WTC11 (cell line): ENCODE results near the gene KIR3DL2. TPM values are rescaled to one million over a fixed set of nuclear protein-coding genes. Genes with fewer than 3 reads are reported as not detected.
"Not testable (repeated sequence)": the region's sequence is repeated elsewhere in the genome, so short reads cannot be mapped to it uniquely, and the experiment has no call there.

Experiments
- ATAC-seq: fragments of 200-7000 bp; cut with Tn5 transposase; 2 replicates; pipeline ENCODE4 v1.10.0; 2021; ENCODE audit warnings: mild to moderate bottlenecking, moderate library complexity
- CTCF ChIA-PET: fragments of 300-600 bp; sonication (Branson Sonifier 250); formaldehyde crosslinking; loops from one replicate; lab custom pipeline; 2021; ENCODE audit warnings: antibody characterized with exemption; lab: Charles Lee
- POLR2A ChIA-PET: fragments of 350-600 bp; sonication (Branson Sonifier 250); formaldehyde crosslinking; loops from one replicate; lab custom pipeline; 2021; ENCODE audit warnings: antibody characterized with exemption; lab: Charles Lee
- DNase-seq: peaks from one replicate; pipeline ENCODE4 v3.0.0; 2021; ENCODE audit warnings: low spot score
- H3K27ac Mint-ChIP-seq: 2 replicates; pipeline ENCODE4 v1.8.0; 2021; ENCODE audit warnings: mixed read lengths
- H3K27me3 Mint-ChIP-seq: 2 replicates; pipeline ENCODE4 v1.8.0; 2021; ENCODE audit warnings: low read depth, mild to moderate bottlenecking, moderate library complexity, mixed read lengths
- H3K36me3 Mint-ChIP-seq: 2 replicates; pipeline ENCODE4 v1.8.0; 2021; ENCODE audit warnings: mixed read lengths
- H3K4me1 Mint-ChIP-seq: 2 replicates; pipeline ENCODE4 v1.8.0; 2022; ENCODE audit warnings: mixed read lengths
- H3K4me3 Mint-ChIP-seq: 2 replicates; pipeline ENCODE4 v1.8.0; 2021; ENCODE audit warnings: mild to moderate bottlenecking, moderate library complexity, mixed read lengths
- H3K9me3 Mint-ChIP-seq: 2 replicates; pipeline ENCODE4 v1.8.0; 2021; ENCODE audit warnings: mixed read lengths
- ATF1 ChIP-seq: sonication (generic); formaldehyde crosslinking; IDR thresholded peaks from 2 replicates; pipeline ENCODE4 v1.8.1; 2023; ENCODE audit warnings: mild to moderate bottlenecking, moderate library complexity, missing genetic modification reagents
- ESRRA ChIP-seq: sonication (generic); formaldehyde crosslinking; IDR thresholded peaks from 2 replicates; pipeline ENCODE4 v1.8.1; 2022; ENCODE audit warnings: mild to moderate bottlenecking, missing genetic modification reagents, borderline replicate concordance
- JAZF1 ChIP-seq: fragments of 250-450 bp; sonication (Bioruptor Pico); IDR thresholded peaks from 2 replicates; pipeline ENCODE4 v1.9.0; 2021; ENCODE audit warnings: moderate library complexity, mild to moderate bottlenecking, inconsistent platforms
- SMAD4 ChIP-seq: sonication (generic); formaldehyde crosslinking; IDR thresholded peaks from 2 replicates; pipeline ENCODE4 v1.8.0; 2022; ENCODE audit warnings: mild to moderate bottlenecking, missing genetic modification reagents
- SP1 ChIP-seq: sonication (generic); formaldehyde crosslinking; conservative IDR thresholded peaks from 2 replicates; pipeline ENCODE4 v1.8.1; 2022; ENCODE audit warnings: missing genetic modification reagents
- TCF7 ChIP-seq: sonication (generic); formaldehyde crosslinking; IDR thresholded peaks from 2 replicates; pipeline ENCODE4 v1.8.0; 2022; ENCODE audit warnings: mild to moderate bottlenecking, low read depth, missing genetic modification reagents, moderate library complexity
- TEAD1 ChIP-seq: sonication (generic); formaldehyde crosslinking; IDR thresholded peaks from 2 replicates; pipeline ENCODE4 v1.8.0; 2022; ENCODE audit warnings: mild to moderate bottlenecking, missing genetic modification reagents
- TEAD4 ChIP-seq: sonication (generic); formaldehyde crosslinking; IDR thresholded peaks from 2 replicates; pipeline ENCODE4 v1.8.0; 2022; ENCODE audit warnings: mild to moderate bottlenecking, missing genetic modification reagents
- ZNF121 ChIP-seq: sonication (generic); formaldehyde crosslinking; IDR thresholded peaks from 2 replicates; pipeline ENCODE4 v1.8.0; 2023; ENCODE audit warnings: missing genetic modification reagents
- total RNA-seq: library from RNA; stranded (reverse); gene quantifications from 3 replicates; pipeline ENCODE4 v1.2.3, GENCODE V29; 2021
- TF ChIP-seq, protein P1 (sequence below): sonication (generic); formaldehyde crosslinking; conservative IDR thresholded peaks from 2 replicates; pipeline ENCODE4 v1.8.1; 2023; ENCODE audit warnings: mild to moderate bottlenecking, low read depth, missing genetic modification reagents, moderate library complexity
- TF ChIP-seq, protein P2 (sequence below): sonication (generic); formaldehyde crosslinking; IDR thresholded peaks from 2 replicates; pipeline ENCODE4 v1.8.0; 2022; ENCODE audit warnings: mild to moderate bottlenecking, missing genetic modification reagents
- TF ChIP-seq, protein P3 (sequence below): fragments of 250-450 bp; sonication (Bioruptor Pico); IDR thresholded peaks from 2 replicates; pipeline ENCODE4 v2.1.2; 2022; ENCODE audit warnings: mild to moderate bottlenecking, moderate library complexity
- TF ChIP-seq, protein P4 (sequence below): sonication (generic); formaldehyde crosslinking; IDR thresholded peaks from 2 replicates; pipeline ENCODE4 v1.8.1; 2023; ENCODE audit warnings: mild to moderate bottlenecking, moderate library complexity, missing genetic modification reagents
- TF ChIP-seq, protein P5 (sequence below): sonication (generic); formaldehyde crosslinking; IDR thresholded peaks from 2 replicates; pipeline ENCODE4 v1.8.1; 2023; ENCODE audit warnings: mild to moderate bottlenecking, missing genetic modification reagents, moderate library complexity
- TF ChIP-seq, protein P6 (sequence below): sonication (generic); formaldehyde crosslinking; IDR thresholded peaks from 2 replicates; pipeline ENCODE4 v1.8.0; 2022; ENCODE audit warnings: mild to moderate bottlenecking, missing genetic modification reagents

KIR3DL2 gene
- total RNA-seq, 1 experiment from 2014 or later = not detected

DNA sequence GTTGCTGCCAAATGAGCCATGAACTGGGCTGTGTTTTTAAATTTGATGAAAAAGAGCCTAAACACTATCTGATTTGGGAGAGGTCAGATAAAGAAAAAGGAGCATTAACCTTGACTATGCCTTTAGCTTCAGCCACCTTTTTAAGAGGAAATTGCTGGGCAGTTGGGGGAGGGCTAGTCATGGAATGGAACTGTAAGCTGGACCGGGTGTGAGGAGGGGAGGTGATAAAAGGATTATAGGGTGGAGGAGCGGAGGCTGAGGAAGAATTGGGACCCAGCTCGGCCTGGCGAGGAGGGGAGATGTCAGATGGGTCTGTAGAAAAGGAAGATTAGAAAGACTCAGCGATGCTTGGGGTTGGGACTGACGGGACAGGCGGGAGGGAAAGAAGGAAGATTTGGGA lies 48.4 kb downstream of the KIR3DL2 start:
- ATAC-seq, H3K4me3 Mint-ChIP-seq, DNase-seq, POLR2A ChIA-PET, H3K27me3 Mint-ChIP-seq, H3K27ac Mint-ChIP-seq: not testable (repeated sequence)
- CTCF ChIA-PET = interaction anchor here (0.8 to 1.1 kb wide), 2 partner anchors 17 to 248 kb away, joined by 3 to 4 read pairs; no protein-coding TSS in a partner anchor
- Mint-ChIP-seq H3K36me3 (peaks cover 14% of the 10 kb centered on the region), H3K9me3 (peaks cover 13% of the 10 kb centered on the region), H3K4me1 (peaks cover 67% of the 10 kb centered on the region)

DNA sequence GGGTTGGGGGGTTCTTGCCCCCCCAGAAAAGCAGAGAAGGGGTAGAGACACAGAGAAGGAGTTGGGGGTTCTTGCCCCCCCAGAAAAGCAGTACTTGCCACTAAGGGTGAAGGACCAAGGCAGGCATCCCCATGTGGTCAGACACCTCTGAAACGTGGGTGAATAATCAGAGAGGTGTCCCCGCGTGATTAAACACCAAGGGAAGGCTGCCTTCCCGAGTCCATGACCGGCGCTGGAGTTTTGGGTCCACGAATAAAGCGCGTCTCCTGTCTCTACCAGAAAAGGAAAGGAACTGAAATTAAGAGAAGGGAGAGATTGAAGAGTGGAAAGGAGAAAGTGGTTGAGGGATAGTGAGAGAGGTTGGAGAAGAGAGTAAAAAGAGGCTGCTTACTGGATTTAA lies 49.4 kb downstream of the KIR3DL2 start:
- H3K4me3 Mint-ChIP-seq, ATAC-seq, CTCF ChIA-PET, H3K27me3 Mint-ChIP-seq, POLR2A ChIA-PET, DNase-seq: not testable (repeated sequence)
- Mint-ChIP-seq H3K9me3 (peaks cover 13% of the 10 kb centered on the region), H3K27ac (peak overlapping the region; percentile 31; the same call in 1 of the 2 replicates), H3K36me3 (peaks cover 14% of the 10 kb centered on the region), H3K4me1 (peaks cover 59% of the 10 kb centered on the region)

DNA sequence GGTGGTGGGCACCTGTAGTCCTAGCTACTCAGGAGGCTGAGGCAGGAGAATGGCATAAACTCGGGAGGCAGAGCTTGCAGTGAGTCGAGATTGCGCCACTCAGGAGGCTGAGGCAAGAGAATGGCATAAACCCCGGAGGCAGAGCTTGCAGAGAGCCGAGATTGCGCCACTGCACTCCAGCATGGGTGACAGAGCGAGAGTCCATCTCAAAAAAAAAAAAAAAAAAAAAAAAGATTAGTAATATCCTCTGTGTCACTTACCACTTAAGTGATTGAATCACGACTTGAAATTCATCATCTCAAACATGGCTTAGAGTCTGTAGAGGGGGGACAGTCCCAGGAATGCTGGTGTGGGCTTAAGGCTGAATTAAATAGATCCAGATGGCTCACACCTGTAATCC lies 50.9 kb downstream of the KIR3DL2 start:
- not testable (repeated sequence) for H3K4me3 Mint-ChIP-seq, H3K27me3 Mint-ChIP-seq, DNase-seq, ATAC-seq
- peaks cover 14% of the 10 kb centered on the region for H3K36me3 Mint-ChIP-seq
- peaks cover 13% of the 10 kb centered on the region for H3K9me3 Mint-ChIP-seq
- 0 out of 2 replicates have a peak overlapping the region, but pooled peaks have one; percentile 54 for H3K27ac Mint-ChIP-seq
- ChIA-PET CTCF (interaction anchor here (1.0 to 1.1 kb wide), 2 partner anchors 20 to 386 kb away, joined by 3 to 14 read pairs; no protein-coding TSS in a partner anchor), POLR2A (interaction anchor here (0.7 kb wide), 1 partner anchor 217 kb away, joined by 5 read pairs; no protein-coding TSS in a partner anchor)
- peaks cover 58% of the 10 kb centered on the region for H3K4me1 Mint-ChIP-seq

DNA sequence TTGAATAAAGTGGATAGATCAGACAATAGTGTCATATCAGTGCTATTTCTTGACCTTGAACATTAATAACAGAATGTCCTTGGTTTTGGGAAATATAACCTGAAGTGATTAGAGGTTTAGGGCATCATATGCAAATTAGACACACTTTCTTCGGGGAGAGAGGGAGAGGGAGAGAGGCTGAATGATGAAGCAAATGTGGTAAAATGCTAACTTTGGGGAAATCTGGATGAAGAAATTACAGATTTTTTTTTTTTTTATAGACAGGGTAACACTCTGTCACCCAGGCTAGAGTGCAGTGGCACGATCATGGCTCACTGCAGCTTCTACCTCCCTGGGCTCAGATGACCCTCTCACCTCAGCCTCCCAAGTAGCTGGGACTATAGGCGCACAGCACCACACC lies 51.8 kb downstream of the KIR3DL2 start:
- Mint-ChIP-seq H3K27me3 (peaks cover 5% of the 10 kb centered on the region), H3K4me3 (no peak overlapping the region), H3K4me1 (peaks cover 58% of the 10 kb centered on the region), H3K36me3 (peaks cover 14% of the 10 kb centered on the region), H3K9me3 (peaks cover 13% of the 10 kb centered on the region), H3K27ac (peak overlapping the region; percentile 69; the same call in 1 of the 2 replicates)
- ATAC-seq (peak; percentile 30; the same call in 1 of the 2 replicates), DNase-seq (no peak)
- POLR2A ChIA-PET = interaction anchor here (0.6 to 0.7 kb wide), 3 partner anchors 9 to 234 kb away, joined by 3 to 5 read pairs (median 4); no protein-coding TSS in a partner anchor
- CTCF ChIA-PET = interaction anchor here (0.6 to 3.0 kb wide), 4 partner anchors 9 to 1181 kb away, joined by 3 to 16 read pairs (median 5); no protein-coding TSS in a partner anchor
- TF ChIP-seq TCF7 (CRISPR knock-in tag) = no peak
- TF ChIP-seq, protein P1, sequence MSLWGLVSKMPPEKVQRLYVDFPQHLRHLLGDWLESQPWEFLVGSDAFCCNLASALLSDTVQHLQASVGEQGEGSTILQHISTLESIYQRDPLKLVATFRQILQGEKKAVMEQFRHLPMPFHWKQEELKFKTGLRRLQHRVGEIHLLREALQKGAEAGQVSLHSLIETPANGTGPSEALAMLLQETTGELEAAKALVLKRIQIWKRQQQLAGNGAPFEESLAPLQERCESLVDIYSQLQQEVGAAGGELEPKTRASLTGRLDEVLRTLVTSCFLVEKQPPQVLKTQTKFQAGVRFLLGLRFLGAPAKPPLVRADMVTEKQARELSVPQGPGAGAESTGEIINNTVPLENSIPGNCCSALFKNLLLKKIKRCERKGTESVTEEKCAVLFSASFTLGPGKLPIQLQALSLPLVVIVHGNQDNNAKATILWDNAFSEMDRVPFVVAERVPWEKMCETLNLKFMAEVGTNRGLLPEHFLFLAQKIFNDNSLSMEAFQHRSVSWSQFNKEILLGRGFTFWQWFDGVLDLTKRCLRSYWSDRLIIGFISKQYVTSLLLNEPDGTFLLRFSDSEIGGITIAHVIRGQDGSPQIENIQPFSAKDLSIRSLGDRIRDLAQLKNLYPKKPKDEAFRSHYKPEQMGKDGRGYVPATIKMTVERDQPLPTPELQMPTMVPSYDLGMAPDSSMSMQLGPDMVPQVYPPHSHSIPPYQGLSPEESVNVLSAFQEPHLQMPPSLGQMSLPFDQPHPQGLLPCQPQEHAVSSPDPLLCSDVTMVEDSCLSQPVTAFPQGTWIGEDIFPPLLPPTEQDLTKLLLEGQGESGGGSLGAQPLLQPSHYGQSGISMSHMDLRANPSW (CRISPR knock-in tag) = no peak

DNA sequence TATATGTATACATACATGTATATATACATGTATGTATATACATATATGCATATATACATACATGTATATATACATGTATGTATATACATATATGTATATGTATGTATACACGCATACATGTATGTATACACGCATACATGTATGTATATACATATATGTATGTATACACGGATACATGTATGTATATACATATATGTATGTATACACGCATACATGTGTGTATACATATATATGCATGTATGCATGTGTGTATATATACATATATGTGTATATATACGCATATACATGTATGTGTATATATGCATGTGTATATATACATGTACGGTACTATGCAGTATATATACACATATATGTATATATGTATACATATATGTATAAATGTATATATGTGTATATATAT lies 53.1 kb downstream of the KIR3DL2 start:
- DNase-seq = no peak
- Mint-ChIP-seq H3K4me3 (no peak overlapping the region), H3K9me3 (peaks cover 9% of the 10 kb centered on the region), H3K27me3 (peaks cover 5% of the 10 kb centered on the region), H3K4me1 (peaks cover 50% of the 10 kb centered on the region), H3K36me3 (peaks cover 9% of the 10 kb centered on the region), H3K27ac (no peak overlapping the region)
- ChIA-PET POLR2A (interaction anchor here (0.7 kb wide), 1 partner anchor 112 kb away, joined by 5 read pairs; no protein-coding TSS in a partner anchor), CTCF (interaction anchor here (1.7 to 3.0 kb wide), 2 partner anchors 10 to 22 kb away, joined by 7 to 16 read pairs; no protein-coding TSS in a partner anchor)
- ATAC-seq = no peak
- TF ChIP-seq TEAD1 (CRISPR knock-in tag) (no peak), SMAD4 (CRISPR knock-in tag) (no peak), ESRRA (CRISPR knock-in tag) (no peak), TEAD4 (CRISPR knock-in tag) (no peak), ATF1 (no peak), SP1 (no peak), ZNF121 (no peak), JAZF1 (CRISPR knock-in tag) (no peak)
- TF ChIP-seq, protein P2, sequence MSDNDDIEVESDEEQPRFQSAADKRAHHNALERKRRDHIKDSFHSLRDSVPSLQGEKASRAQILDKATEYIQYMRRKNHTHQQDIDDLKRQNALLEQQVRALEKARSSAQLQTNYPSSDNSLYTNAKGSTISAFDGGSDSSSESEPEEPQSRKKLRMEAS (CRISPR knock-in tag) = no peak
- TF ChIP-seq, protein P3, sequence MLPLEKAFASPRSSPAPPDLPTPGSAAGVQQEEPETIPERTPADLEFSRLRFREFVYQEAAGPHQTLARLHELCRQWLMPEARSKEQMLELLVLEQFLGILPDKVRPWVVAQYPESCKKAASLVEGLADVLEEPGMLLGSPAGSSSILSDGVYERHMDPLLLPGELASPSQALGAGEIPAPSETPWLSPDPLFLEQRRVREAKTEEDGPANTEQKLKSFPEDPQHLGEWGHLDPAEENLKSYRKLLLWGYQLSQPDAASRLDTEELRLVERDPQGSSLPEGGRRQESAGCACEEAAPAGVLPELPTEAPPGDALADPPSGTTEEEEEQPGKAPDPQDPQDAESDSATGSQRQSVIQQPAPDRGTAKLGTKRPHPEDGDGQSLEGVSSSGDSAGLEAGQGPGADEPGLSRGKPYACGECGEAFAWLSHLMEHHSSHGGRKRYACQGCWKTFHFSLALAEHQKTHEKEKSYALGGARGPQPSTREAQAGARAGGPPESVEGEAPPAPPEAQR (CRISPR knock-in tag) = no peak
- TF ChIP-seq, protein P4, sequence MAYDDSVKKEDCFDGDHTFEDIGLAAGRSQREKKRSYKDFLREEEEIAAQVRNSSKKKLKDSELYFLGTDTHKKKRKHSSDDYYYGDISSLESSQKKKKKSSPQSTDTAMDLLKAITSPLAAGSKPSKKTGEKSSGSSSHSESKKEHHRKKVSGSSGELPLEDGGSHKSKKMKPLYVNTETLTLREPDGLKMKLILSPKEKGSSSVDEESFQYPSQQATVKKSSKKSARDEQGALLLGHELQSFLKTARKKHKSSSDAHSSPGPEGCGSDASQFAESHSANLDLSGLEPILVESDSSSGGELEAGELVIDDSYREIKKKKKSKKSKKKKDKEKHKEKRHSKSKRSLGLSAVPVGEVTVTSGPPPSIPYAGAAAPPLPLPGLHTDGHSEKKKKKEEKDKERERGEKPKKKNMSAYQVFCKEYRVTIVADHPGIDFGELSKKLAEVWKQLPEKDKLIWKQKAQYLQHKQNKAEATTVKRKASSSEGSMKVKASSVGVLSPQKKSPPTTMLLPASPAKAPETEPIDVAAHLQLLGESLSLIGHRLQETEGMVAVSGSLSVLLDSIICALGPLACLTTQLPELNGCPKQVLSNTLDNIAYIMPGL (CRISPR knock-in tag) = no peak
- TF ChIP-seq, protein P5, sequence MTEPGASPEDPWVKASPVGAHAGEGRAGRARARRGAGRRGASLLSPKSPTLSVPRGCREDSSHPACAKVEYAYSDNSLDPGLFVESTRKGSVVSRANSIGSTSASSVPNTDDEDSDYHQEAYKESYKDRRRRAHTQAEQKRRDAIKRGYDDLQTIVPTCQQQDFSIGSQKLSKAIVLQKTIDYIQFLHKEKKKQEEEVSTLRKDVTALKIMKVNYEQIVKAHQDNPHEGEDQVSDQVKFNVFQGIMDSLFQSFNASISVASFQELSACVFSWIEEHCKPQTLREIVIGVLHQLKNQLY (CRISPR knock-in tag) = no peak
- TF ChIP-seq, protein P6, sequence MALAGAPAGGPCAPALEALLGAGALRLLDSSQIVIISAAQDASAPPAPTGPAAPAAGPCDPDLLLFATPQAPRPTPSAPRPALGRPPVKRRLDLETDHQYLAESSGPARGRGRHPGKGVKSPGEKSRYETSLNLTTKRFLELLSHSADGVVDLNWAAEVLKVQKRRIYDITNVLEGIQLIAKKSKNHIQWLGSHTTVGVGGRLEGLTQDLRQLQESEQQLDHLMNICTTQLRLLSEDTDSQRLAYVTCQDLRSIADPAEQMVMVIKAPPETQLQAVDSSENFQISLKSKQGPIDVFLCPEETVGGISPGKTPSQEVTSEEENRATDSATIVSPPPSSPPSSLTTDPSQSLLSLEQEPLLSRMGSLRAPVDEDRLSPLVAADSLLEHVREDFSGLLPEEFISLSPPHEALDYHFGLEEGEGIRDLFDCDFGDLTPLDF = no peak
